ENCODE data around the gene MAP1A. TPM values are rescaled to one million over a fixed set of nuclear protein-coding genes. Genes with fewer than 3 reads are reported as not detected.

The MAP1A gene
- polyA plus RNA-seq, 2 of the 4 experiments (the other 2 are of a cell fraction), result 0.43 to 0.54 TPM

GRCh38 chr15:43524254-43524845 is 6.9 kb downstream of the MAP1A start:
- H3K4me1 ChIP-seq, result no peaks in the 10 kb centered on the region
- 78% methylated on average over 4 of the region's 4 CpGs for WGBS (ENCODE audit: missing lambda C conversion rate)
- ATAC-seq (no peak), DNase-seq (ENCODE audit: low read depth in 1 of 2, low spot score in 1 of 2) (no peak), FAIRE-seq (no peak)
- H3K9me3 ChIP-seq, result no peaks in the 10 kb centered on the region
- no peak overlapping the region for H3K4me3 ChIP-seq
- CTCF ChIA-PET, result no interaction called here
- POLR2A ChIA-PET, result no interaction called here
- TF ChIP-seq REST (IDR thresholded peaks at IDR 0.05), result no peak
- no peak overlapping the region for H3K27ac ChIP-seq
- H3K4me2 ChIP-seq, result no peak overlapping the region

- FAIRE-seq, result no peak
- POLR2A ChIA-PET, result no interaction called here
- ATAC-seq, result no peak
- TF ChIP-seq ZFP36 (IDR thresholded peaks at IDR 0.05; ENCODE audit: borderline replicate concordance, partially characterized antibody) (no peak), FOXS1 (CRISPR knock-in tag; IDR thresholded peaks at IDR 0.05) (no peak), MAFK (IDR thresholded peaks at IDR 0.05; ENCODE audit: partially characterized antibody) (no peak), CBX2 (IDR thresholded peaks at IDR 0.05; ENCODE audit: borderline replicate concordance, low read depth) (no peak), ZSCAN20 (CRISPR knock-in tag; IDR thresholded peaks at IDR 0.05) (no peak)
- Histone ChIP-seq H3K4me2 (no peak overlapping the region), H3K4me3 (no peak overlapping the region), H3K4me1 (no peaks in the 10 kb centered on the region), H3K27ac (no peak overlapping the region), H3K9me3 (no peaks in the 10 kb centered on the region)
- 66% methylated on average over 4 of the region's 4 CpGs for WGBS (ENCODE audit: missing lambda C conversion rate)
- DNase-seq (ENCODE audit: low read depth in 1 of 2, low spot score in 1 of 2), result no peak
- CTCF ChIA-PET, result interaction anchor here (0.7 to 0.9 kb wide), 2 partner anchors 11 to 49 kb away, joined by 3 read pairs; no protein-coding TSS in a partner anchor
Measured at GRCh38 chr15:43525131-43525530, 7.7 kb downstream of the MAP1A start.

GRCh38 chr15:43526261-43526930 is 9.0 kb downstream of the MAP1A start:
- H3K4me1 ChIP-seq, result no peaks in the 10 kb centered on the region
- ATAC-seq, result no peak
- CTCF ChIA-PET, result interaction anchor here (0.6 to 1.2 kb wide), 4 partner anchors 10 to 20 kb away, joined by 3 read pairs; no protein-coding TSS in a partner anchor
- WGBS (ENCODE audit: missing lambda C conversion rate), result 67% methylated on average over 7 of the region's 11 CpGs
- H3K4me2 ChIP-seq, result no peak overlapping the region
- H3K4me3 ChIP-seq, result no peak overlapping the region
- no peak for DNase-seq (ENCODE audit: low read depth in 1 of 2, low spot score in 1 of 2)
- POLR2A ChIA-PET, result interaction anchor here (1.3 kb wide), 1 partner anchor 16 kb away, joined by 4 read pairs; no protein-coding TSS in a partner anchor
- no peak for FAIRE-seq
- no peak overlapping the region for H3K27ac ChIP-seq
- TF ChIP-seq CBX2 (IDR thresholded peaks at IDR 0.05; ENCODE audit: borderline replicate concordance, low read depth) (no peak), RARB (CRISPR knock-in tag; IDR thresholded peaks at IDR 0.05) (no peak), CEBPB (IDR thresholded peaks at IDR 0.05) (no peak), MYC (IDR thresholded peaks at IDR 0.05; ENCODE audit: borderline replicate concordance, low read length) (no peak), HES2 (IDR thresholded peaks at IDR 0.05) (no peak), SREBF2 (IDR thresholded peaks at IDR 0.05) (no peak), ZNF302 (CRISPR knock-in tag; IDR thresholded peaks at IDR 0.05) (no peak), HDAC2 (IDR thresholded peaks at IDR 0.05) (no peak), BHLHE40 (IDR thresholded peaks at IDR 0.05; ENCODE audit: low read depth, low read length) (no peak), HOXB13 (CRISPR knock-in tag; IDR thresholded peaks at IDR 0.05; ENCODE audit: low read depth) (no peak), MAFK (IDR thresholded peaks at IDR 0.05; ENCODE audit: partially characterized antibody) (no peak), NFE2L2 (conservative IDR thresholded peaks at IDR 0.05; ENCODE audit: low read length) (no peak), JUN (IDR thresholded peaks at IDR 0.05) (no peak), SMC3 (IDR thresholded peaks at IDR 0.05) (no peak), ZSCAN20 (CRISPR knock-in tag; IDR thresholded peaks at IDR 0.05) (no peak), USF2 (IDR thresholded peaks at IDR 0.05) (no peak)
- no peaks in the 10 kb centered on the region for H3K9me3 ChIP-seq
